ENCODE measurements around the gene UGT1A8.
"Not testable (repeated sequence)": the region's sequence is repeated elsewhere in the genome, so short reads cannot be mapped to it uniquely, and the experiment has no call there.

Gene UGT1A8

GRCh38 chr2:233679196-233679595 is 61.8 kb downstream of the UGT1A8 start:
- in situ Hi-C loops (cut with MboI; ENCODE audit: low pct_unique_long_range_greater_than_20kb, low sequenced_read_pairs), result no loop called here
- no peak for DNase-seq

GRCh38 chr2:233680361-233681045 is 63.1 kb downstream of the UGT1A8 start:
- in situ Hi-C loops (cut with MboI; ENCODE audit: low pct_unique_long_range_greater_than_20kb, low sequenced_read_pairs), result no loop called here
- DNase-seq, result no peak

- in situ Hi-C loops (cut with MboI; ENCODE audit: low pct_unique_long_range_greater_than_20kb, low sequenced_read_pairs), result no loop called here
- no peak for DNase-seq
These were observed 64.2 kb downstream of the UGT1A8 start, which contains the start of gene UGT1A7 for GRCh38 chr2:233681521-233682099. Gene UGT1A7 (plus strand): TSS chr2:233681901. CDS start chr2:233681938, 37 bp downstream.

GRCh38 chr2:233684640-233685039 is 67.2 kb downstream of the UGT1A8 start:
- in situ Hi-C loops (cut with MboI; ENCODE audit: low pct_unique_long_range_greater_than_20kb, low sequenced_read_pairs), result no loop called here

GRCh38 chr2:233686928-233687327 is 69.5 kb downstream of the UGT1A8 start:
- in situ Hi-C loops (cut with MboI; ENCODE audit: low pct_unique_long_range_greater_than_20kb, low sequenced_read_pairs), result no loop called here
- no peak for DNase-seq

More at GRCh38 chr2:233684640-233685039, 67.2 kb downstream of the UGT1A8 start:
- no peak for DNase-seq

- no peak for DNase-seq
- in situ Hi-C loops (cut with MboI; ENCODE audit: low pct_unique_long_range_greater_than_20kb, low sequenced_read_pairs), result no loop called here
These were observed 70.9 kb downstream of the UGT1A8 start for GRCh38 chr2:233688341-233688740.

GRCh38 chr2:233689031-233689430 is 71.6 kb downstream of the UGT1A8 start:
- in situ Hi-C loops (cut with MboI; ENCODE audit: low pct_unique_long_range_greater_than_20kb, low sequenced_read_pairs), result no loop called here
- DNase-seq, result no peak

GRCh38 chr2:233689501-233689900 is 72.1 kb downstream of the UGT1A8 start:
- in situ Hi-C loops (cut with MboI; ENCODE audit: low pct_unique_long_range_greater_than_20kb, low sequenced_read_pairs), result no loop called here
- DNase-seq, result no peak

- no peak for DNase-seq
- in situ Hi-C loops (cut with MboI; ENCODE audit: low pct_unique_long_range_greater_than_20kb, low sequenced_read_pairs), result no loop called here
These were observed 73.0 kb downstream of the UGT1A8 start for GRCh38 chr2:233690444-233690843.

GRCh38 chr2:233691443-233692433 is 74.3 kb downstream of the UGT1A8 start:
- in situ Hi-C loops (cut with MboI; ENCODE audit: low pct_unique_long_range_greater_than_20kb, low sequenced_read_pairs), result no loop called here
- no peak for DNase-seq

- DNase-seq, result no peak
- in situ Hi-C loops (cut with MboI; ENCODE audit: low pct_unique_long_range_greater_than_20kb, low sequenced_read_pairs), result no loop called here
These were observed 75.2 kb downstream of the UGT1A8 start, which contains the start of gene UGT1A6 for GRCh38 chr2:233692648-233693047. Gene UGT1A6 (plus strand): TSS chr2:233692890. CDS start chr2:233693005, 115 bp downstream.

GRCh38 chr2:233693963-233694362 is 76.5 kb downstream of the UGT1A8 start:
- no peak for DNase-seq
- in situ Hi-C loops (cut with MboI; ENCODE audit: low pct_unique_long_range_greater_than_20kb, low sequenced_read_pairs), result no loop called here

GRCh38 chr2:233698740-233699139 is 81.3 kb downstream of the UGT1A8 start:
- in situ Hi-C loops (cut with MboI; ENCODE audit: low pct_unique_long_range_greater_than_20kb, low sequenced_read_pairs), result no loop called here
- no peak for DNase-seq

GRCh38 chr2:233699424-233700027 is 82.1 kb downstream of the UGT1A8 start:
- in situ Hi-C loops (cut with MboI; ENCODE audit: low pct_unique_long_range_greater_than_20kb, low sequenced_read_pairs), result no loop called here
- no peak for DNase-seq

GRCh38 chr2:233700028-233700635 is 82.7 kb downstream of the UGT1A8 start:
- peak; percentile 4 for DNase-seq
- in situ Hi-C loops (cut with MboI; ENCODE audit: low pct_unique_long_range_greater_than_20kb, low sequenced_read_pairs), result no loop called here

GRCh38 chr2:233700842-233701241 is 83.4 kb downstream of the UGT1A8 start:
- DNase-seq; in situ Hi-C loops (cut with MboI; ENCODE audit: low pct_unique_long_range_greater_than_20kb, low sequenced_read_pairs): not testable (repeated sequence)

GRCh38 chr2:233702238-233702637 is 84.8 kb downstream of the UGT1A8 start:
- in situ Hi-C loops (cut with MboI; ENCODE audit: low pct_unique_long_range_greater_than_20kb, low sequenced_read_pairs), result no loop called here
- no peak for DNase-seq

GRCh38 chr2:233705911-233706506 is 88.6 kb downstream of the UGT1A8 start:
- in situ Hi-C loops (cut with MboI; ENCODE audit: low pct_unique_long_range_greater_than_20kb, low sequenced_read_pairs), result no loop called here
- no peak for DNase-seq

Data from KBM-7 (cell line).